IMR-90 (cell line): ENCODE measurements around the gene NLGN2. TPM values are rescaled to one million over a fixed set of nuclear protein-coding genes. Genes with fewer than 3 reads are reported as not detected.

Source experiments
- ATAC-seq: fragments of 200-7000 bp; cut with Tn5 transposase; 2 replicates; pipeline ENCODE4 v1.9.1; 2020; ENCODE audit warnings: low read depth, mild to moderate bottlenecking, moderate library complexity
- BruUV-seq: library from RNA; stranded (reverse); fragments of 400-500 nt; replicated peaks from 2 replicates; lab custom pipeline; 2021; lab: Mats Ljungman, UMichigan
- CTCF ChIA-PET: fragments of 300-600 bp; formaldehyde crosslinking; extraction: SDS; loops from one replicate; lab custom pipeline; 2021; ENCODE audit warnings: antibody characterized with exemption; lab: Yijun Ruan, JAX
- POLR2A ChIA-PET: fragments of 300-600 bp; sonication (Branson Sonifier 250); formaldehyde crosslinking; loops from one replicate; lab custom pipeline; 2022; ENCODE audit warnings: antibody characterized with exemption; ENCODE audit not compliant: unreplicated experiment; lab: Charles Lee
- DNase-seq: peaks from one replicate; pipeline ENCODE4 v3.0.0; 2013
- H2AFZ ChIP-seq: replicated peaks from 2 replicates; pipeline ENCODE3; 2013; ENCODE audit warnings: low read length, mild to moderate bottlenecking; ENCODE audit not compliant: poor library complexity
- H2AK5ac ChIP-seq: 2 replicates; pipeline ENCODE4 v1.6.1; 2013; ENCODE audit warnings: low read depth, low read length, inconsistent platforms
- H2AK9ac ChIP-seq: replicated peaks from 2 replicates; pipeline ENCODE3; 2013; ENCODE audit warnings: mild to moderate bottlenecking, low read depth, low read length, moderate library complexity; ENCODE audit not compliant: poor library complexity
- H2BK120ac ChIP-seq: 2 replicates; pipeline ENCODE4 v1.6.1; 2013; ENCODE audit warnings: low read depth, low read length, inconsistent platforms
- H2BK15ac ChIP-seq: 3 replicates; pipeline ENCODE4 v1.6.1; 2013; ENCODE audit warnings: low read depth, low read length, inconsistent platforms
- H2BK20ac ChIP-seq: 2 replicates; pipeline ENCODE4 v1.6.1; 2013; ENCODE audit warnings: low read depth, mild to moderate bottlenecking, inconsistent platforms, low read length, moderate library complexity
- H2BK5ac ChIP-seq: 2 replicates; pipeline ENCODE4 v1.6.1; 2013; ENCODE audit warnings: mild to moderate bottlenecking, low read depth, low read length, inconsistent platforms; ENCODE audit not compliant: poor library complexity, severe bottlenecking
- H3K14ac ChIP-seq: replicated peaks from 2 replicates; pipeline ENCODE4 v1.6.1; 2013; ENCODE audit warnings: low read depth, low read length, inconsistent platforms
- H3K18ac ChIP-seq: 2 replicates; pipeline ENCODE4 v1.6.1; 2013; ENCODE audit warnings: low read depth, low read length, control low read depth
- H3K23ac ChIP-seq: 2 replicates; pipeline ENCODE4 v1.6.1; 2013; ENCODE audit warnings: low read depth, low read length, inconsistent platforms
- H3K27ac ChIP-seq: 2 replicates; pipeline ENCODE4 v1.5.1; 2013; ENCODE audit warnings: mild to moderate bottlenecking, control low read depth, low read length; ENCODE audit not compliant: insufficient read depth
- H3K27me3 ChIP-seq: 2 replicates; pipeline ENCODE4 v1.6.1; 2013; ENCODE audit warnings: low read length; ENCODE audit not compliant: control insufficient read depth, insufficient read depth
- H3K36me3 ChIP-seq: 2 replicates; pipeline ENCODE4 v1.6.1; 2013; ENCODE audit warnings: low read length, mixed read lengths; ENCODE audit not compliant: control insufficient read depth, insufficient read depth
- H3K4ac ChIP-seq: 2 replicates; pipeline ENCODE4 v1.6.1; 2013; ENCODE audit warnings: low read depth, low read length, inconsistent platforms
- H3K4me1 ChIP-seq: 2 replicates; pipeline ENCODE4 v1.6.1; 2013; ENCODE audit warnings: low read length, mixed read lengths; ENCODE audit not compliant: control insufficient read depth, insufficient read depth
- H3K4me2 ChIP-seq: 2 replicates; pipeline ENCODE4 v1.6.1; 2013; ENCODE audit warnings: low read depth, mild to moderate bottlenecking, control low read depth, low read length, moderate library complexity
- H3K4me3 ChIP-seq: 2 replicates; pipeline ENCODE4 v1.5.1; 2013; ENCODE audit warnings: low read depth, mild to moderate bottlenecking, control low read depth, low read length, moderate library complexity; ENCODE audit not compliant: insufficient read depth
- H3K56ac ChIP-seq: 2 replicates; pipeline ENCODE4 v1.6.1; 2013; ENCODE audit warnings: low read length, inconsistent platforms; ENCODE audit not compliant: insufficient read depth; ENCODE audit errors: extremely low read depth
- H3K79me1 ChIP-seq, 2 experiments: 2 replicates each; pipeline ENCODE4 v1.6.1; 2013; ENCODE audit warnings: low read length in 2 of 2, inconsistent platforms in 1 of 2, low read depth in 1 of 2
- H3K9ac ChIP-seq: 2 replicates; pipeline ENCODE4 v1.6.1; 2013; ENCODE audit warnings: low read depth, low read length, control low read depth
- H3K9me1 ChIP-seq: 2 replicates; pipeline ENCODE4 v1.6.1; 2013; ENCODE audit warnings: low read length, inconsistent platforms; ENCODE audit not compliant: insufficient read depth
- H3K9me3 ChIP-seq: 2 replicates; pipeline ENCODE4 v1.6.1; 2013; ENCODE audit warnings: low read length; ENCODE audit not compliant: control insufficient read depth, insufficient read depth
- H4K20me1 ChIP-seq: 2 replicates; pipeline ENCODE4 v1.6.1; 2013; ENCODE audit warnings: low read length, inconsistent platforms; ENCODE audit not compliant: insufficient read depth
- H4K5ac ChIP-seq: 2 replicates; pipeline ENCODE4 v1.6.1; 2013; ENCODE audit warnings: mild to moderate bottlenecking, low read depth, low read length, control low read depth
- H4K8ac ChIP-seq, 2 experiments: 2 replicates each; pipeline ENCODE4 v1.6.1; 2013; ENCODE audit warnings: low read depth in 2 of 2, low read length in 2 of 2, control low read depth in 1 of 2, inconsistent platforms in 1 of 2
- H4K91ac ChIP-seq: 2 replicates; pipeline ENCODE4 v1.6.1; 2013; ENCODE audit warnings: low read depth, low read length, inconsistent platforms; ENCODE audit not compliant: insufficient read depth
- CEBPB ChIP-seq: IDR thresholded peaks from 2 replicates; pipeline ENCODE4 v1.6.1; 2012; ENCODE audit warnings: low read depth, low read length, improper control_type of control experiment
- CHD1 ChIP-seq: IDR thresholded peaks from 2 replicates; pipeline ENCODE4 v1.6.1; 2012; ENCODE audit warnings: low read depth, low read length, improper control_type of control experiment
- CTCF ChIP-seq: conservative IDR thresholded peaks from 2 replicates; pipeline ENCODE4 v1.5.1; 2012; ENCODE audit warnings: mild to moderate bottlenecking, low read depth, low read length, improper control_type of control experiment
- ELK1 ChIP-seq: fragments of 150-350 bp; IDR thresholded peaks from 2 replicates; pipeline ENCODE4 v1.6.1; 2016; ENCODE audit warnings: low read depth, mild to moderate bottlenecking, low read length, moderate library complexity, borderline replicate concordance
- MAFK ChIP-seq: IDR thresholded peaks from 2 replicates; pipeline ENCODE4 v1.6.1; 2012; ENCODE audit warnings: low read depth, low read length, improper control_type of control experiment
- MAZ ChIP-seq: IDR thresholded peaks from 2 replicates; pipeline ENCODE4 v1.6.1; 2012; ENCODE audit warnings: low read depth, mild to moderate bottlenecking, low read length, improper control_type of control experiment, moderate library complexity, borderline replicate concordance
- MXI1 ChIP-seq: IDR thresholded peaks from 2 replicates; pipeline ENCODE4 v1.6.1; 2012; ENCODE audit warnings: low read depth, mild to moderate bottlenecking, low read length, moderate library complexity, borderline replicate concordance
- NFE2L2 ChIP-seq: fragments of 150-350 bp; IDR thresholded peaks from 2 replicates; pipeline ENCODE4 v1.6.1; 2016; ENCODE audit warnings: low read depth, mild to moderate bottlenecking, low read length
- POLR2A ChIP-seq: IDR thresholded peaks from 2 replicates; pipeline ENCODE4 v1.6.1; 2012; ENCODE audit warnings: mild to moderate bottlenecking, low read depth, low read length
- RAD21 ChIP-seq: IDR thresholded peaks from 2 replicates; pipeline ENCODE4 v1.6.1; 2012; ENCODE audit warnings: low read length, improper control_type of control experiment
- RCOR1 ChIP-seq: IDR thresholded peaks from 2 replicates; pipeline ENCODE4 v1.6.1; 2012; ENCODE audit warnings: mild to moderate bottlenecking, low read length, improper control_type of control experiment; ENCODE audit not compliant: insufficient replicate concordance
- RFX5 ChIP-seq: IDR thresholded peaks from 2 replicates; pipeline ENCODE4 v1.8.0; 2012; ENCODE audit warnings: low read depth, mild to moderate bottlenecking, low read length, moderate library complexity
- SMC3 ChIP-seq: fragments of 150-350 bp; IDR thresholded peaks from 2 replicates; pipeline ENCODE4 v1.6.1; 2016; ENCODE audit warnings: low read depth, mild to moderate bottlenecking, antibody characterized with exemption, low read length, moderate library complexity
- WGBS, 2 experiments: methylation state at CpG; one replicate each; pipeline versions ENCODE4 v1.1.5 to v1.1.7; 2013; ENCODE audit warnings: missing lambda C conversion rate in 2 of 2; ENCODE audit not compliant: insufficient read length in 1 of 2; ENCODE audit errors: extremely low coverage in 2 of 2; 5-methylcytosine and 5-hydroxymethylcytosine counted together
- dilution Hi-C: fragments of 300-500 bp; cut with HindIII; formaldehyde crosslinking; loops from one replicate; pipeline ENCODE4 v1.14.3; 2018; ENCODE audit warnings: low sequenced_read_pairs; ENCODE audit not compliant: unreplicated experiment
- in situ Hi-C: fragments of 300-500 bp; cut with MboI; formaldehyde crosslinking; loops from 3 replicates; pipeline ENCODE4 v1.14.3; 2019; ENCODE audit warnings: low sequenced_read_pairs, inconsistent platforms, mixed read lengths
- intact Hi-C: fragments of 100-400 bp; cut with micrococcal nuclease; formaldehyde crosslinking; loops from 2 replicates; pipeline ENCODE4 v1.10.0; 2022
- polyA plus RNA-seq, 3 experiments: library from polyadenylated mRNA; depleted of rRNA; stranded (reverse); fragments of >200 nt; gene quantifications; 2 replicates each; pipeline ENCODE4 v1.2.3, GENCODE V29; 2012; ENCODE audit warnings: low replicate concordance in 1 of 3
- total RNA-seq: library from RNA; depleted of rRNA; stranded (reverse); fragments of >200 nt; gene quantifications from 2 replicates; pipeline ENCODE4 v1.2.3, GENCODE V29; 2012
- TF ChIP-seq, protein P1 (sequence below): fragments of 150-350 bp; IDR thresholded peaks from 2 replicates; pipeline ENCODE4 v1.6.1; 2017; ENCODE audit warnings: mild to moderate bottlenecking, antibody characterized with exemption, low read length, low read depth

Gene NLGN2
- total and polyA plus RNA-seq, 2 of the 4 experiments (the other 2 are of a cell fraction): 1.8 to 38.1 TPM

- POLR2A ChIA-PET: interaction anchor here (0.6 to 1.7 kb wide), 4 partner anchors 9 to 198 kb away, joined by 3 to 6 read pairs (median 4); partner anchors contain the start of gene PLSCR3
- no peak for ATAC-seq
- in situ Hi-C loops: no loop called here
Observed at GRCh38 chr17:7403043-7403726, 4.5 kb upstream of the NLGN2 start.

More at GRCh38 chr17:7403043-7403726, 4.5 kb upstream of the NLGN2 start:
- H3K18ac ChIP-seq: 0 out of 2 replicates have a peak overlapping the region, but pooled peaks have one; percentile 45
- dilution Hi-C loops (no loop called here), intact Hi-C loops (no loop called here)
- H3K36me3 ChIP-seq: no peaks in the 10 kb centered on the region
- H3K79me1 ChIP-seq: peaks cover 11 to 51% of the 10 kb centered on the region in 2 experiments
- H2BK5ac ChIP-seq: peak overlapping the region; percentile 61
- CTCF ChIA-PET: interaction anchor here (0.8 kb wide), 1 partner anchor 33 kb away, joined by 4 read pairs; the partner anchor contains the start of gene TMEM102
- peak overlapping the region; percentile 84 for H3K9ac ChIP-seq
- H4K5ac ChIP-seq: peak overlapping the region; percentile 50; the same call in 1 of the 2 replicates
- peak overlapping the region; percentile 64 for H3K4me3 ChIP-seq
- H2BK20ac ChIP-seq: no peak overlapping the region
- peaks cover 9% of the 10 kb centered on the region for H3K4me1 ChIP-seq
- peak overlapping the region; percentile 86 for H3K4ac ChIP-seq
- TF ChIP-seq NFE2L2 (no peak), RCOR1 (no peak), RFX5 (no peak), MXI1 (no peak), CTCF (no peak), MAFK (no peak), MAZ (no peak), SMC3 (no peak), POLR2A (no peak), RAD21 (no peak), CEBPB (no peak), CHD1 (no peak), ELK1 (no peak)
- TF ChIP-seq, protein P1, sequence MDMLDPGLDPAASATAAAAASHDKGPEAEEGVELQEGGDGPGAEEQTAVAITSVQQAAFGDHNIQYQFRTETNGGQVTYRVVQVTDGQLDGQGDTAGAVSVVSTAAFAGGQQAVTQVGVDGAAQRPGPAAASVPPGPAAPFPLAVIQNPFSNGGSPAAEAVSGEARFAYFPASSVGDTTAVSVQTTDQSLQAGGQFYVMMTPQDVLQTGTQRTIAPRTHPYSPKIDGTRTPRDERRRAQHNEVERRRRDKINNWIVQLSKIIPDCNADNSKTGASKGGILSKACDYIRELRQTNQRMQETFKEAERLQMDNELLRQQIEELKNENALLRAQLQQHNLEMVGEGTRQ: no peak
- no peak overlapping the region for H2BK15ac ChIP-seq
- H2AK5ac ChIP-seq: peak overlapping the region; percentile 82
- H2AFZ ChIP-seq: peak overlapping the region; percentile 100
- peaks cover 7% of the 10 kb centered on the region for H4K20me1 ChIP-seq
- H3K9me3 ChIP-seq: no peaks in the 10 kb centered on the region
- peak overlapping the region; percentile 94 for H3K14ac ChIP-seq
- WGBS, 2 experiments: 43% methylated on average over 1 of the region's 16 CpGs; no CpG with 5 or more reads in 1 of the 2 experiments
- peak overlapping the region; percentile 64; the same call in 1 of the 2 replicates for H3K56ac ChIP-seq
- no peaks in the 10 kb centered on the region for H3K9me1 ChIP-seq
- H3K4me2 ChIP-seq: peak overlapping the region; percentile 95
- no peaks in the 10 kb centered on the region for H3K27me3 ChIP-seq
- BruUV-seq: TSS peak; percentile 84
- no peak for DNase-seq
- H2BK120ac ChIP-seq: peak overlapping the region; percentile 55; the same call in 1 of the 2 replicates
- H4K91ac ChIP-seq: peak overlapping the region; percentile 71
- peak overlapping the region; percentile 91 for H3K23ac ChIP-seq
- peak overlapping the region; percentile 75 for H3K27ac ChIP-seq
- H4K8ac ChIP-seq: peak overlapping the region; percentile 63 to 89
- H2AK9ac ChIP-seq: peak overlapping the region; percentile 97
